Stimulated activated CD4-positive, alpha-beta T cell treated with anti-CD3 and anti-CD28 coated beads, Interleukin-1b, Interleukin-23, amount 100 ng/mL, for 48 hours (primary cell): ENCODE results near the gene PPFIA3.
A peak's percentile ranks its signal among the peaks of the same experiment; 100 is the strongest.
"Not testable (repeated sequence)": the region's sequence is repeated elsewhere in the genome, so short reads cannot be mapped to it uniquely, and the experiment has no call there.

Source experiments
- DNase-seq: peaks from one replicate; pipeline ENCODE4 v3.0.0-alpha.2; 2020

The PPFIA3 gene

GRCh38 chr19:49150106-49150943 is 31.0 kb downstream of the PPFIA3 start:
- DNase-seq = no peak

- DNase-seq = no peak
Measured at GRCh38 chr19:49150944-49151243, 31.6 kb downstream of the PPFIA3 start.

GRCh38 chr19:49151267-49152118 is 32.1 kb downstream of the PPFIA3 start:
- DNase-seq = peak; percentile 47

- DNase-seq = no peak
Measured at GRCh38 chr19:49152119-49152550, 32.8 kb downstream of the PPFIA3 start.

GRCh38 chr19:49153167-49153809 is 33.9 kb downstream of the PPFIA3 start:
- DNase-seq = no peak

GRCh38 chr19:49154279-49154678 is 34.9 kb downstream of the PPFIA3 start:
- DNase-seq = no peak

- DNase-seq = no peak
Measured at GRCh38 chr19:49155005-49155819, 35.9 kb downstream of the PPFIA3 start, which contains the start of gene HRC. Gene HRC (minus strand): TSS chr19:49155396. CDS start chr19:49155237, 159 bp downstream.

GRCh38 chr19:49155820-49156346 is 36.5 kb downstream of the PPFIA3 start:
- DNase-seq = no peak

GRCh38 chr19:49157445-49158224 is 38.3 kb downstream of the PPFIA3 start, which contains the start of gene TRPM4:
Gene TRPM4 (plus strand): TSS chr19:49157792. CDS start chr19:49157867, 75 bp downstream.
- peak; percentile 58 for DNase-seq

GRCh38 chr19:49160450-49161189 is 41.3 kb downstream of the PPFIA3 start:
- DNase-seq = no peak

- no peak for DNase-seq
Measured at GRCh38 chr19:49161987-49162386, 42.6 kb downstream of the PPFIA3 start.

- DNase-seq = no peak
Measured at GRCh38 chr19:49165111-49165750, 45.9 kb downstream of the PPFIA3 start.

GRCh38 chr19:49165865-49166301 is 46.5 kb downstream of the PPFIA3 start:
- no peak for DNase-seq

- DNase-seq = no peak
Measured at GRCh38 chr19:49167857-49168409, 48.6 kb downstream of the PPFIA3 start.

GRCh38 chr19:49168421-49168820 is 49.1 kb downstream of the PPFIA3 start:
- DNase-seq = no peak

- no peak for DNase-seq
Measured at GRCh38 chr19:49173198-49173597, 53.9 kb downstream of the PPFIA3 start.

- DNase-seq = no peak
Measured at GRCh38 chr19:49180659-49181058, 61.3 kb downstream of the PPFIA3 start.

- DNase-seq = not testable (repeated sequence)
Measured at GRCh38 chr19:49182010-49182847, 62.9 kb downstream of the PPFIA3 start.
